Sigmoid colon (tissue), 7 donors: ENCODE results near the gene DGKE. TPM values are rescaled to one million over a fixed set of nuclear protein-coding genes. Genes with fewer than 3 reads are reported as not detected.

ENCODE experiments used
- DNase-seq: peaks from one replicate; pipeline ENCODE4 v3.0.0-alpha.2; 2019
- H3K27ac ChIP-seq, 4 donors: fragments of 200-600 bp; sonication (generic); one replicate each; pipeline ENCODE4 v1.5.1; 2016 to 2019; ENCODE audit warnings: mild to moderate bottlenecking in 1 of 4
- H3K27me3 ChIP-seq, 3 donors: fragments of 200-600 bp; sonication (generic); one replicate each; pipeline ENCODE4 v1.5.1; 2019; ENCODE audit warnings: mild to moderate bottlenecking in 1 of 3
- H3K36me3 ChIP-seq, 4 donors: fragments of 200-600 bp; sonication (generic); one replicate each; pipeline ENCODE4 v1.5.1; 2016 to 2019
- H3K4me1 ChIP-seq, 4 donors: fragments of 200-600 bp; sonication (generic); one replicate each; pipeline ENCODE4 v1.5.1; 2017 to 2019
- H3K4me3 ChIP-seq, 4 donors: fragments of 200-600 bp; sonication (generic); one replicate each; pipeline ENCODE4 v1.5.1; 2017 to 2019; ENCODE audit warnings: mild to moderate bottlenecking in 2 of 4, moderate library complexity in 1 of 4
- H3K9me3 ChIP-seq, 4 donors: fragments of 200-600 bp in 3 of 4; sonication (generic) in 3 of 4; one replicate each; pipeline versions ENCODE4 v1.5.1 to v1.6.1; 2013 to 2019
- EP300 ChIP-seq, 4 donors: sonication (generic); formaldehyde crosslinking; IDR thresholded peaks; one replicate each; pipeline ENCODE4 v1.6.1; 2017; ENCODE audit warnings: antibody characterized with exemption in 4 of 4
- POLR2A ChIP-seq, 2 donors: fragments of 450-650 bp; IDR thresholded peaks; one replicate each; pipeline ENCODE4 v1.6.1; 2016; ENCODE audit warnings: antibody characterized with exemption in 2 of 2, mild to moderate bottlenecking in 2 of 2, moderate library complexity in 2 of 2
- POLR2AphosphoS5 ChIP-seq, 4 donors: sonication (generic); formaldehyde crosslinking; IDR thresholded peaks; one replicate each; pipeline ENCODE4 v1.6.1; 2017; ENCODE audit warnings: antibody characterized with exemption in 4 of 4
- WGBS, 2 donors: extraction: QIAGEN DNeasy Blood & Tissue Kit; methylation state at CpG; one replicate each; pipeline ENCODE4 v1.1.7; 2013; 5-methylcytosine and 5-hydroxymethylcytosine counted together
- intact Hi-C: fragments of 100-400 bp; cut with DNase I; formaldehyde crosslinking; loops from one replicate; pipeline ENCODE4 v1.15.1; 2023
- polyA plus RNA-seq, 3 donors: library from polyadenylated mRNA; stranded (reverse); fragments of 200-250 nt; gene quantifications; one replicate each; pipeline ENCODE4 v1.2.3, GENCODE V29; 2013
- total RNA-seq, 4 donors: library from RNA; depleted of rRNA; stranded (reverse); fragments of >200 nt; gene quantifications; one replicate each; pipeline ENCODE4 v1.1.0, GENCODE V29; 2016
- TF ChIP-seq, protein P1 (sequence below), 4 experiments: fragments of 450-650 bp in 3 of 4; fragments of 200-600 bp in 1 of 4; IDR thresholded peaks; one replicate each; pipeline ENCODE4 v1.5.1; 2016 to 2019; ENCODE audit warnings: antibody characterized with exemption in 4 of 4, mild to moderate bottlenecking in 3 of 4, moderate library complexity in 2 of 4
- donor health status: healthy with polysubstance abuse.
- donor health status: Bipolar disorder and iron deficiency.
- donor health status: healthy.

Gene DGKE
- total and polyA plus RNA-seq, 7 donors: 0.60 to 33.8 (median 20.3) TPM

DNA sequence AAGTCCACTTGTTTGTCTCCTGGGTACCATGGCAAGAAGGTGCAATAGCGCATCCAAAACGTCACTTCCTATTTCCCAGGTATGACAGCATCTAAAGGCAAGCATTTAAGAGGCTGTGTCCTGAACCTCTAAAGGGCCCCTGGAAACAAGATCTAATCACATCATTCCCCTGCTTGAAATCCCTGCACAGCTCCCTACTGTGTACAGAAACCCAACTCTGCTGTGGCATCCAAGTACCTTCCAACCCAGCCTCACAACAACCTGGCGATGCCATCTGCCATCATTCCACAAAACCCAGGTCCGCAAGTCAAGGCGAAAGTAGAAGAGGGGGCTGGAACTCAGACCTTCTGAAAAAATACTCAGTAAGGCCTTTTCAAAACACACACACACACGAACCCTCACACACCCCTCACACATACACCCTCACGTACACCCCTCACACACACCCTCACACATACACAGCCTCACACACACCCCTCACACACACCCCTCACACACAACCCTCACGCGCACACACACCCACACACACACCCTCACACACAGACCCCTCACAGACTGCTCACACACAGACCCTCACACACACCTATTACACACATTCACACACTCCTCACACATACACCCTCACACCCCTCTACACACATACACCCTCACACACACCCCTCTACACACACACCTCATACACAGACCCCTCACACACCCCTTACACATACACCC lies 24.7 kb upstream of the DGKE start:
- Histone ChIP-seq H3K36me3 (no peaks in the 10 kb centered on the region), H3K27ac (peak overlapping the region in 1 of 4 donors; percentile 51), H3K9me3 (no peaks in the 10 kb centered on the region), H3K27me3 (no peaks in the 10 kb centered on the region), H3K4me1 (peaks cover 0 to 28% (median 14%) of the 10 kb centered on the region in 4 donors), H3K4me3 (no peak overlapping the region)
- no peak for DNase-seq
- 87 to 95% methylated on average over 9 of the region's 9 CpGs for WGBS, 2 donors
- intact Hi-C loops: no loop called here
- no peak for TF ChIP-seq EP300 (IDR thresholded peaks at IDR 0.05)
- no peak for TF ChIP-seq POLR2AphosphoS5 (IDR thresholded peaks at IDR 0.05)
- no peak for TF ChIP-seq POLR2A (IDR thresholded peaks at IDR 0.05)
- TF ChIP-seq, protein P1, sequence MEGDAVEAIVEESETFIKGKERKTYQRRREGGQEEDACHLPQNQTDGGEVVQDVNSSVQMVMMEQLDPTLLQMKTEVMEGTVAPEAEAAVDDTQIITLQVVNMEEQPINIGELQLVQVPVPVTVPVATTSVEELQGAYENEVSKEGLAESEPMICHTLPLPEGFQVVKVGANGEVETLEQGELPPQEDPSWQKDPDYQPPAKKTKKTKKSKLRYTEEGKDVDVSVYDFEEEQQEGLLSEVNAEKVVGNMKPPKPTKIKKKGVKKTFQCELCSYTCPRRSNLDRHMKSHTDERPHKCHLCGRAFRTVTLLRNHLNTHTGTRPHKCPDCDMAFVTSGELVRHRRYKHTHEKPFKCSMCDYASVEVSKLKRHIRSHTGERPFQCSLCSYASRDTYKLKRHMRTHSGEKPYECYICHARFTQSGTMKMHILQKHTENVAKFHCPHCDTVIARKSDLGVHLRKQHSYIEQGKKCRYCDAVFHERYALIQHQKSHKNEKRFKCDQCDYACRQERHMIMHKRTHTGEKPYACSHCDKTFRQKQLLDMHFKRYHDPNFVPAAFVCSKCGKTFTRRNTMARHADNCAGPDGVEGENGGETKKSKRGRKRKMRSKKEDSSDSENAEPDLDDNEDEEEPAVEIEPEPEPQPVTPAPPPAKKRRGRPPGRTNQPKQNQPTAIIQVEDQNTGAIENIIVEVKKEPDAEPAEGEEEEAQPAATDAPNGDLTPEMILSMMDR (IDR thresholded peaks at IDR 0.05): no peak

DNA sequence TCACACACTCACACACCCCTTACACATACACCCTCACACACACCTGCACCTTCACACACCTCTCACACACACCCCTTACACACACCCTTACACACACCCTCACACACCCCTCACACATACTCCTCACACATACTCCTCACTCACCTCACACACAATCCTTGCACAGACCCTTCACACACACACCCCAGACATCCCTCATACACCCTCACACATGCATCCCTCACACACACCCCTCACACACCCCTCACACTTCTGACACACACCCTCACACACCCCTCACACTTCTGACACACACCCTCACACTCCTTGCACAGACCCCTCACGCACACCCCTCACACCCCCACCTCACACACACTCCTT lies 24.2 kb upstream of the DGKE start:
- Histone ChIP-seq H3K27ac (no peak overlapping the region), H3K4me1 (peaks cover 0 to 23% (median 10%) of the 10 kb centered on the region in 4 donors), H3K9me3 (no peaks in the 10 kb centered on the region), H3K4me3 (no peak overlapping the region), H3K36me3 (no peaks in the 10 kb centered on the region), H3K27me3 (no peaks in the 10 kb centered on the region)
- intact Hi-C loops: no loop called here
- WGBS, 2 donors: 91 to 93% methylated on average over 1 of the region's 1 CpG
- no peak for DNase-seq
- TF ChIP-seq POLR2AphosphoS5 (IDR thresholded peaks at IDR 0.05) (no peak), EP300 (IDR thresholded peaks at IDR 0.05) (no peak), POLR2A (IDR thresholded peaks at IDR 0.05) (no peak)
- TF ChIP-seq, protein P1 (IDR thresholded peaks at IDR 0.05): no peak

DNA sequence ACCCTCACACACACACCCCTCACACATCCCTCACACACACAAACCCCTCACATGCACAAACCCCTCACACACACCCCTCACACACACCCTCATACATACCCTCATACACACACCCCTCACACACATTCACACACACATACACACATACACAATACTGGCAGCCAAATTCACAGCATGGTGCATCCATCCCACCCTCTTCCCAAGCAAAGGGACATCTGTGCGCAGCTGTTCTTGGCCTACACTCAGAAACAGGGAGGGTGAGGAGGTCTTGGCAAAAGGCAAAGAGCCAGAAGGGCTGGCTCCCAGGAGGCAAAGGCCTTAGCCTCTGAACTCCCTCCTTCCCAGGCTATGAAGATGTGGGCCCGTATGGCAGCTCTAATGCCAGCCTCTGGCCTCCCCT lies 23.6 kb upstream of the DGKE start:
- intact Hi-C loops: no loop called here

DNA sequence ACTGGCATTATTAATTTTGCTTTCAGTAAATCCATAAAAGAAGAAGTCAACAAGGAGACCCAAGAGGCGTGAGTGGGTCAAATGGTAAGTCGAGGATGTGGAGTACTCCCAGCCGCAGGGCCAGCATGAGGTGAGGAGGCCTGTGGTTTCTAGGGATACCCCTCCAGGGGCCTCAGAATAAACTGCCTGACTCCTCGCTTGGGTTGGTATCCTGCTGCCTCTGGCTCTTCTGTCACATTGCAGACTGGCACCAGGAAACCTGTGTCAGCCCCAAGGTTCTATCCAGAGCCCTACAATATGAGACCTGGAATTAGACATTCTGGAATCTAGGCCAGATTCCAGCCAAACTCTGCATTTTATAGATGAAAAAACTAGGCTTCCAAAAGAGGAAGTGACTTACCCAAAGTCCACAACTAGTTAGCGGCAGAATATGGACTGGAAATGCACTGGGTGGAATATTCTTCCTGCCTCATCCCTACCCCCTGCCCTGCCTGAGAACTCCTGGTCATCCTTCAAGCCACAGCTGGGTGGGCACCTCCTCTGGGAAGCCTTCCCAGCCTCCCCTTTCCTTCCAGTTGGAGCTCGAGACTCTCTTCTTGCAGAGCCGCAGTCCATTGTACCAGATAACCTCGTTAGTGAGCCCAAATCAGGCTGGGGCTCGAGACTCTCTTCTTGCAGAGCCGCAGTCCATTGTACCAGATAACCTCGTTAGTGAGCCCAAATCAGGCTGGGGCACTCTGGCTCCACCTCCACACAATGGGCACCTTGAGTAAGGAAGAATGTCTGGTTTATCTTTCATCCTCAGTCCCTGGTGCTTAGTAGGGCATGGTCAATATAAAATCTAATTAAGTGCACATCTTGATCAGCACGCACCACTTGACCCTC lies 22.8 kb upstream of the DGKE start:
- intact Hi-C loops: no loop called here
- peaks cover 0 to 15% (median 6%) of the 10 kb centered on the region in 4 donors for H3K4me1 ChIP-seq
- TF ChIP-seq, protein P1 (IDR thresholded peaks at IDR 0.05): no peak
- TF ChIP-seq POLR2A (IDR thresholded peaks at IDR 0.05) (no peak), POLR2AphosphoS5 (IDR thresholded peaks at IDR 0.05) (no peak), EP300 (IDR thresholded peaks at IDR 0.05) (no peak)

More for the DNA sequence above, 23.6 kb upstream of the DGKE start:
- Histone ChIP-seq H3K27ac (no peak overlapping the region), H3K9me3 (no peaks in the 10 kb centered on the region), H3K4me3 (no peak overlapping the region), H3K4me1 (peaks cover 0 to 17% (median 7%) of the 10 kb centered on the region in 4 donors), H3K36me3 (no peaks in the 10 kb centered on the region), H3K27me3 (no peaks in the 10 kb centered on the region)
- DNase-seq: no peak
- TF ChIP-seq EP300 (IDR thresholded peaks at IDR 0.05): no peak
- no peak for TF ChIP-seq POLR2A (IDR thresholded peaks at IDR 0.05)
- TF ChIP-seq, protein P1 (IDR thresholded peaks at IDR 0.05): no peak
- no peak for TF ChIP-seq POLR2AphosphoS5 (IDR thresholded peaks at IDR 0.05)
- WGBS, 2 donors: 80 to 88% methylated on average over 2 of the region's 2 CpGs

More for the DNA sequence above, 22.8 kb upstream of the DGKE start:
- Histone ChIP-seq H3K36me3 (no peaks in the 10 kb centered on the region), H3K27ac (no peak overlapping the region), H3K4me3 (no peak overlapping the region), H3K9me3 (no peaks in the 10 kb centered on the region), H3K27me3 (no peaks in the 10 kb centered on the region)
- 87 to 92% methylated on average over 12 of the region's 12 CpGs for WGBS, 2 donors
- no peak for DNase-seq
